SK-N-SH (cell line): ENCODE results near the gene MEF2D. TPM values are rescaled to one million over a fixed set of nuclear protein-coding genes. Genes with fewer than 3 reads are reported as not detected.

Experiments used
- CTCF ChIA-PET: fragments of 300-600, 350-600 bp; formaldehyde crosslinking; extraction: SDS; loops from one replicate; lab custom pipeline; 2021; lab: Yijun Ruan, JAX
- POLR2A ChIA-PET: fragments of 350-600 bp; sonication (Branson Sonifier 250); formaldehyde crosslinking; extraction: SDS; loops from one replicate; lab custom pipeline; 2020; ENCODE audit warnings: antibody characterized with exemption, inconsistent platforms; lab: Yijun Ruan, JAX
- DNase-seq: peaks from one replicate; pipeline ENCODE4 v3.0.0; 2012
- H2AFZ ChIP-seq: fragments of 200-600 bp; sonication (generic); 2 replicates; pipeline ENCODE4 v1.8.1; 2016; ENCODE audit warnings: antibody characterized with exemption, mild to moderate bottlenecking, low read depth
- H3F3A ChIP-seq: fragments of 200-600 bp; sonication (generic); replicated peaks from 2 replicates; pipeline ENCODE3; 2016; ENCODE audit warnings: antibody characterized with exemption, mild to moderate bottlenecking; ENCODE audit not compliant: insufficient read depth
- H3K27ac ChIP-seq, 2 experiments: fragments of 200-500 bp in 1 of 2; fragments of 200-600 bp in 1 of 2; sonication (Bioruptor generic) in 1 of 2; sonication (generic), shearing (Covaris generic) in 1 of 2; 2 replicates each; pipeline versions ENCODE4 v1.5.1 to v1.6.1; 2014 to 2016; ENCODE audit warnings: low read depth in 2 of 2, inconsistent platforms in 1 of 2, low read length in 1 of 2, mild to moderate bottlenecking in 1 of 2, mixed read lengths in 1 of 2
- H3K27me3 ChIP-seq: fragments of 200-600 bp; sonication (generic), shearing (Covaris generic); 2 replicates; pipeline ENCODE4 v1.6.1; 2016; ENCODE audit warnings: mixed run types; ENCODE audit not compliant: insufficient read depth
- H3K36me3 ChIP-seq, 2 experiments: fragments of 200-500 bp in 1 of 2; fragments of 200-600 bp in 1 of 2; sonication (Bioruptor generic) in 1 of 2; sonication (generic) in 1 of 2; replicated peaks in 1 of 2; 2 replicates each; pipeline versions ENCODE3 to v1.5.1; 2014 to 2016; ENCODE audit warnings: low read length in 1 of 2, mild to moderate bottlenecking in 1 of 2; ENCODE audit not compliant: insufficient read depth in 2 of 2, control insufficient read depth in 1 of 2
- H3K4me1 ChIP-seq, 2 experiments: fragments of 200-500 bp in 1 of 2; fragments of 200-600 bp in 1 of 2; sonication (Bioruptor generic) in 1 of 2; sonication (generic), shearing (Covaris generic) in 1 of 2; 2 replicates each; pipeline versions ENCODE4 v1.5.1 to v1.6.1; 2014 to 2016; ENCODE audit warnings: low read depth in 1 of 2, low read length in 1 of 2, mixed run types in 1 of 2; ENCODE audit not compliant: insufficient read depth in 2 of 2, control insufficient read depth in 1 of 2
- H3K4me2 ChIP-seq: fragments of 200-600 bp; sonication (generic), shearing (Covaris generic); 2 replicates; pipeline ENCODE4 v1.6.1; 2017; ENCODE audit warnings: mixed run types
- H3K4me3 ChIP-seq, 2 experiments: fragments of 200-500 bp in 1 of 2; fragments of 200-600 bp in 1 of 2; sonication (Bioruptor generic) in 1 of 2; sonication (generic), shearing (Covaris generic) in 1 of 2; 2 replicates each; pipeline versions ENCODE4 v1.5.1 to v1.8.1; 2014 to 2016; ENCODE audit warnings: low read depth in 2 of 2, inconsistent platforms in 1 of 2, low read length in 1 of 2, mild to moderate bottlenecking in 1 of 2, mixed read lengths in 1 of 2, moderate library complexity in 1 of 2
- H3K79me2 ChIP-seq: fragments of 200-600 bp; sonication (generic); 2 replicates; pipeline ENCODE4 v1.8.1; 2017; ENCODE audit warnings: mild to moderate bottlenecking; ENCODE audit not compliant: insufficient read depth
- H3K9ac ChIP-seq: fragments of 200-600 bp; sonication (generic); 2 replicates; pipeline ENCODE4 v1.6.1; 2017; ENCODE audit warnings: mixed run types
- H3K9me2 ChIP-seq: fragments of 200-600 bp; sonication (generic); 2 replicates; pipeline ENCODE4 v1.6.1; 2017; ENCODE audit warnings: mixed run types
- H3K9me3 ChIP-seq: fragments of 200-600 bp; sonication (generic); 2 replicates; pipeline ENCODE4 v1.6.1; 2017; ENCODE audit warnings: mixed run types, mild to moderate bottlenecking, moderate library complexity
- H4K20me1 ChIP-seq: fragments of 200-600 bp; sonication (generic); 2 replicates; pipeline ENCODE4 v1.6.1; 2017; ENCODE audit warnings: mild to moderate bottlenecking, mixed run types; ENCODE audit not compliant: insufficient read depth
- GATA2 ChIP-seq: sonication (generic); formaldehyde crosslinking; IDR thresholded peaks from 2 replicates; pipeline ENCODE4 v1.5.0; 2020; ENCODE audit warnings: mild to moderate bottlenecking, missing genetic modification reagents
- MXI1 ChIP-seq: IDR thresholded peaks from 2 replicates; pipeline ENCODE4 v1.6.1; 2012; ENCODE audit warnings: mild to moderate bottlenecking, low read depth, low read length, improper control_type of control experiment
- POLR2AphosphoS5 ChIP-seq: IDR thresholded peaks from 2 replicates; pipeline ENCODE4 v1.6.1; 2012; ENCODE audit warnings: low read depth, low read length
- RCOR1 ChIP-seq: fragments of 150-350 bp; IDR thresholded peaks from 2 replicates; pipeline ENCODE4 v1.6.1; 2017; ENCODE audit warnings: antibody characterized with exemption, low read length
- SMC3 ChIP-seq: IDR thresholded peaks from 2 replicates; pipeline ENCODE4 v1.6.1; 2012; ENCODE audit warnings: low read depth, low read length, improper control_type of control experiment
- TAF1 ChIP-seq: IDR thresholded peaks from 2 replicates; pipeline ENCODE4 v1.6.1; 2012; ENCODE audit warnings: low read depth, mild to moderate bottlenecking, low read length, moderate library complexity, borderline replicate concordance
- TCF12 ChIP-seq: IDR thresholded peaks from 2 replicates; pipeline ENCODE4 v1.4.0; 2012
- TEAD4 ChIP-seq: IDR thresholded peaks from 2 replicates; pipeline ENCODE4 v1.4.0; 2012; ENCODE audit warnings: mild to moderate bottlenecking, borderline replicate concordance; ENCODE audit not compliant: insufficient read depth
- YY1 ChIP-seq: IDR thresholded peaks from 2 replicates; pipeline ENCODE4 v1.4.0; 2012; ENCODE audit warnings: low read depth, mild to moderate bottlenecking
- WGBS: methylation state at CpG from one replicate; pipeline ENCODE4 v1.1.6; 2017; ENCODE audit warnings: low lambda C conversion rate; 5-methylcytosine and 5-hydroxymethylcytosine counted together
- polyA plus RNA-seq, 3 experiments: library from polyadenylated mRNA; depleted of rRNA; stranded (reverse); fragments of >200 nt; gene quantifications; 2 replicates each; pipeline ENCODE4 v1.2.3, GENCODE V29; 2012
- TF ChIP-seq, protein P1 (sequence below): fragments of 150-350 bp; IDR thresholded peaks from 2 replicates; pipeline ENCODE4 v1.6.1; 2016; ENCODE audit warnings: mild to moderate bottlenecking, low read depth, low read length
- TF ChIP-seq, protein P2 (sequence below): IDR thresholded peaks from 2 replicates; pipeline ENCODE4 v1.4.0; 2012; ENCODE audit warnings: low read depth

Gene MEF2D
- polyA plus RNA-seq, 1 of the 3 experiments (the other 2 are of a cell fraction), result 14.3 TPM

DNA sequence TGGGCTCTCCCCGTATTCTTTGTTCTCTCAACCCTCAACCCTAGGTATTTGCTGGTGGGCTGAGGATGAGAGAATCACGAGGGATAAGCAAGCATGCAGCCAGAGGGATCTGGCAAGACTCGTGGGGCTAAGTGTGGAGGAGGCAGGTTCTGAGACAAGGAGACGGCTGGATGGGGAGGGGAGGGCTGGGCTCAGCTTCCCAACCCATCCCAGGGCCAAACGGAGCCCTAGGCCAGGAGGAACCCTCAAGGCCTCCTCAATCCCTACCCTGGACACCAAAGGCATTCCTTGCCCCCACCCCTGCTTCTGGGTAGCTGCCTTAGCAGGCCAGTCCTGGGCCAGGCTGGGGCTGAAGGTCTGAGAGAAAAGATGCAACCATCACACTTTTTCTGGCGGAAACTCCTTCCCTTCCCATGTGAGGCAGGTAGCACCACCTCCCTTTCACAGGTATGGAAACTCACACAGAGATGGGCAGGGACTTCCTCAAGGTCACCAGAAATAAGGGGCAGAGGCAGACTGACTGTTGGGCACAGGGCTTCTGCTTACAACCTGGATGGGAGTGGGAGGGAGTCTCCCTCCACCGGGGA lies 6.2 kb downstream of the MEF2D start:
- Histone ChIP-seq H3K9me2 (no peaks in the 10 kb centered on the region), H4K20me1 (peaks cover 100% of the 10 kb centered on the region), H3K9me3 (no peaks in the 10 kb centered on the region), H3K27ac (no peak overlapping the region), H3K4me3 (no peak overlapping the region), H3K4me1 (peaks cover 44 to 76% of the 10 kb centered on the region in 2 experiments), H3F3A (no peaks in the 10 kb centered on the region), H3K4me2 (no peak overlapping the region), H3K9ac (no peak overlapping the region), H3K36me3 (peaks cover 3 to 6% of the 10 kb centered on the region in 2 experiments), H2AFZ (no peak overlapping the region), H3K27me3 (no peaks in the 10 kb centered on the region), H3K79me2 (peaks cover 100% of the 10 kb centered on the region)
- POLR2A ChIA-PET, result no interaction called here
- TF ChIP-seq POLR2AphosphoS5 (no peak), SMC3 (no peak)
- TF ChIP-seq, protein P1, sequence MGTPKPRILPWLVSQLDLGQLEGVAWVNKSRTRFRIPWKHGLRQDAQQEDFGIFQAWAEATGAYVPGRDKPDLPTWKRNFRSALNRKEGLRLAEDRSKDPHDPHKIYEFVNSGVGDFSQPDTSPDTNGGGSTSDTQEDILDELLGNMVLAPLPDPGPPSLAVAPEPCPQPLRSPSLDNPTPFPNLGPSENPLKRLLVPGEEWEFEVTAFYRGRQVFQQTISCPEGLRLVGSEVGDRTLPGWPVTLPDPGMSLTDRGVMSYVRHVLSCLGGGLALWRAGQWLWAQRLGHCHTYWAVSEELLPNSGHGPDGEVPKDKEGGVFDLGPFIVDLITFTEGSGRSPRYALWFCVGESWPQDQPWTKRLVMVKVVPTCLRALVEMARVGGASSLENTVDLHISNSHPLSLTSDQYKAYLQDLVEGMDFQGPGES, result no peak
- no peak for DNase-seq
- 100% methylated on average over 4 of the region's 7 CpGs for WGBS
- CTCF ChIA-PET, result interaction anchor here (6.2 kb wide), 1 partner anchor 12 kb away, joined by 50 read pairs; no protein-coding TSS in a partner anchor

DNA sequence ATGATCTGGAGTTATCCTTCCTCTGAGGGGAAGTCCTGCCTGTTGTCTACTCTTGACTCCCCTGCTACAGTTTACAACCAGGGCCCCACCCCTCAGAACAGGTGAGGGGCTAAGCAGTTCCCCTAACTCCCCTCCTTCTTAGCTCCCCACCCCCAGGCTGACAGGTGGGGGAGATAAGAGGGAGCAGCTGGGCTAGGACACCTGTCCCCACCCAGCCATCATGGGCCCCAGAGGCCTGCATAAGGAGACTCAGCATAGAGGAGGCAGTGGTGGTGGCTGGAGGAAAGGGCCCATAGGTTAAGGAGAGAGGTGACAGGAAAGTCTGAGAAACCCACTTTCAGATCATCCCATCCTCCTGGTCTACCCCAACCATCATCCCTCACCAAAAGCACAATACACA lies 6.8 kb downstream of the MEF2D start:
- DNase-seq, result no peak
- H3F3A ChIP-seq, result no peaks in the 10 kb centered on the region
- H4K20me1 ChIP-seq, result peaks cover 100% of the 10 kb centered on the region
- ChIA-PET CTCF (interaction anchor here (6.2 kb wide), 1 partner anchor 12 kb away, joined by 50 read pairs; no protein-coding TSS in a partner anchor), POLR2A (no interaction called here)
- H3K36me3 ChIP-seq, result peaks cover 3 to 6% of the 10 kb centered on the region in 2 experiments
- H3K9me3 ChIP-seq, result no peaks in the 10 kb centered on the region
- H3K27me3 ChIP-seq, result no peaks in the 10 kb centered on the region
- no peaks in the 10 kb centered on the region for H3K9me2 ChIP-seq
- no peak overlapping the region for H3K4me2 ChIP-seq
- no peak overlapping the region for H2AFZ ChIP-seq
- no peak overlapping the region for H3K27ac ChIP-seq
- TF ChIP-seq MXI1 (no peak), YY1 (no peak), TEAD4 (no peak), RCOR1 (no peak), GATA2 (no peak), TCF12 (no peak), TAF1 (no peak)
- TF ChIP-seq, protein P1, result no peak
- TF ChIP-seq, protein P2, sequence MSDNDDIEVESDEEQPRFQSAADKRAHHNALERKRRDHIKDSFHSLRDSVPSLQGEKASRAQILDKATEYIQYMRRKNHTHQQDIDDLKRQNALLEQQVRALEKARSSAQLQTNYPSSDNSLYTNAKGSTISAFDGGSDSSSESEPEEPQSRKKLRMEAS, result no peak
- H3K79me2 ChIP-seq, result peaks cover 100% of the 10 kb centered on the region
- peaks cover 50 to 76% of the 10 kb centered on the region in 2 experiments for H3K4me1 ChIP-seq
- no peak overlapping the region for H3K4me3 ChIP-seq
- no peak overlapping the region for H3K9ac ChIP-seq
